Coronary artery (tissue), 2 donors: ENCODE data around the gene SPATA31E1.

Experiments used
- DNase-seq: peaks from one replicate; pipeline ENCODE4 v3.0.0-alpha.2; 2017; ENCODE audit warnings: low spot score
- H3K27ac ChIP-seq, 2 donors: fragments of 200-600 bp; sonication (generic); one replicate each; pipeline ENCODE4 v1.5.1; 2016 to 2019
- H3K4me3 ChIP-seq: fragments of 200-600 bp; sonication (generic); 2 replicates; pipeline ENCODE4 v1.5.1; 2016; ENCODE audit warnings: mild to moderate bottlenecking, moderate library complexity
- CTCF ChIP-seq: fragments of 200-600 bp; sonication (generic); IDR thresholded peaks from one replicate; pipeline ENCODE4 v1.5.1; 2019; ENCODE audit warnings: antibody characterized with exemption

SPATA31E1 gene

GRCh38 chr9:87871425-87872078 lies 11.1 kb upstream of the SPATA31E1 start:
- DNase-seq, result no peak
- no peak for TF ChIP-seq CTCF

GRCh38 chr9:87872079-87872624 lies 10.5 kb upstream of the SPATA31E1 start:
- DNase-seq, result no peak
- Histone ChIP-seq H3K27ac (no peak overlapping the region), H3K4me3 (no peak overlapping the region)
- TF ChIP-seq CTCF, result no peak

More at GRCh38 chr9:87871425-87872078, 11.1 kb upstream of the SPATA31E1 start:
- no peak overlapping the region for H3K4me3 ChIP-seq
- no peak overlapping the region for H3K27ac ChIP-seq

- no peak for DNase-seq
- TF ChIP-seq CTCF, result no peak
- Histone ChIP-seq H3K27ac (no peak overlapping the region), H3K4me3 (no peak overlapping the region)
Observed at GRCh38 chr9:87873607-87874303, 8.9 kb upstream of the SPATA31E1 start.

GRCh38 chr9:87874304-87874623 lies 8.4 kb upstream of the SPATA31E1 start:
- TF ChIP-seq CTCF, result no peak
- Histone ChIP-seq H3K27ac (no peak overlapping the region), H3K4me3 (no peak overlapping the region)
- no peak for DNase-seq

- Histone ChIP-seq H3K4me3 (no peak overlapping the region), H3K27ac (no peak overlapping the region)
- no peak for TF ChIP-seq CTCF
- no peak for DNase-seq
Observed at GRCh38 chr9:87875060-87875459, 7.6 kb upstream of the SPATA31E1 start.

GRCh38 chr9:87875831-87876545 lies 6.7 kb upstream of the SPATA31E1 start:
- TF ChIP-seq CTCF, result no peak
- no peak for DNase-seq
- no peak overlapping the region for H3K4me3 ChIP-seq
- H3K27ac ChIP-seq, result no peak overlapping the region
